Aorta (tissue), 5 donors: ENCODE results near the gene TRPM3. TPM values are rescaled to one million over a fixed set of nuclear protein-coding genes. Genes with fewer than 3 reads are reported as not detected.

Experiments
- ATAC-seq: fragments of 200-7000 bp; cut with Tn5 transposase; one replicate; pipeline ENCODE4 v1.9.1; 2022; ENCODE audit warnings: moderate library complexity; ENCODE audit not compliant: low FRiP score
- DNase-seq, 2 donors: peaks; one replicate each; pipeline ENCODE4 v3.0.0-alpha.2; 2020
- H3K27ac ChIP-seq, 2 donors: one replicate each; pipeline ENCODE4 v1.5.1; 2013; ENCODE audit warnings: low read length in 2 of 2, mild to moderate bottlenecking in 2 of 2, moderate library complexity in 2 of 2, control low read depth in 1 of 2, inconsistent platforms in 1 of 2, low read depth in 1 of 2
- H3K27me3 ChIP-seq, 2 donors: one replicate each; pipeline ENCODE4 v1.6.1; 2013; ENCODE audit warnings: control low read depth in 1 of 2, low read length in 1 of 2, mild to moderate bottlenecking in 1 of 2, moderate library complexity in 1 of 2; ENCODE audit not compliant: insufficient read depth in 2 of 2, control insufficient read depth in 1 of 2
- H3K36me3 ChIP-seq, 2 donors: one replicate each; pipeline ENCODE4 v1.6.1; 2013; ENCODE audit warnings: control low read depth in 1 of 2, low read length in 1 of 2, mild to moderate bottlenecking in 1 of 2; ENCODE audit not compliant: insufficient read depth in 2 of 2, control insufficient read depth in 1 of 2
- H3K4me1 ChIP-seq, 2 donors: one replicate each; pipeline ENCODE4 v1.6.1; 2013; ENCODE audit warnings: low read length in 2 of 2, control low read depth in 1 of 2, mild to moderate bottlenecking in 1 of 2, moderate library complexity in 1 of 2; ENCODE audit not compliant: insufficient read depth in 2 of 2, control insufficient read depth in 1 of 2
- H3K4me3 ChIP-seq, 2 donors: one replicate each; pipeline ENCODE4 v1.5.1; 2013; ENCODE audit warnings: low read length in 2 of 2, control low read depth in 1 of 2, mild to moderate bottlenecking in 1 of 2
- H3K9me3 ChIP-seq: one replicate; pipeline ENCODE4 v1.6.1; 2013; ENCODE audit warnings: mild to moderate bottlenecking, low read length; ENCODE audit not compliant: control insufficient read depth
- WGBS, 2 donors: extraction: QIAGEN DNeasy Blood & Tissue Kit; methylation state at CpG; one replicate each; pipeline ENCODE4 v1.1.7; 2013; 5-methylcytosine and 5-hydroxymethylcytosine counted together
- intact Hi-C, 2 donors: fragments of 100-400 bp; cut with DNase I; formaldehyde crosslinking; loops; one replicate each; pipeline versions ENCODE4 v1.14.2 to v1.15.0; 2022
- polyA plus RNA-seq, 2 donors: library from polyadenylated mRNA; stranded (reverse); fragments of 200-250 nt; gene quantifications; one replicate each; pipeline ENCODE4 v1.2.3, GENCODE V29; 2013
- total RNA-seq, 2 donors: library from RNA; stranded (reverse); fragmentation: NEBNext Ultra II Directional; extraction: Animal tissue kit (Norgen Biotek cat#: 25700); gene quantifications; one replicate each; pipeline ENCODE4 v1.2.1, GENCODE V29; 2021
- donor health status: healthy with polysubstance abuse.
- donor health status: Bipolar disorder and iron deficiency.
- donor health status: DM: no; HTN: no; CAD: no.
- donor health status: DM: no; HTN: no; CAD: no.
- donor health status: DM: yes; HTN: yes; CAD: no.

Gene TRPM3
- total and polyA plus RNA-seq, 4 donors = 0.13 to 5.7 (median 1.7) TPM

GRCh38 chr9:70802758-70803436 lies 318.5 kb downstream of the TRPM3 start:
- WGBS, 2 donors = 86 to 89% methylated on average over 6 of the region's 6 CpGs
- Histone ChIP-seq H3K9me3 (no peaks in the 10 kb centered on the region), H3K36me3 (no peaks in the 10 kb centered on the region), H3K4me3 (no peak overlapping the region), H3K27ac (no peak overlapping the region), H3K27me3 (no peaks in the 10 kb centered on the region), H3K4me1 (no peaks in the 10 kb centered on the region)
- intact Hi-C loops = no loop called here
- ATAC-seq (no peak), DNase-seq (no peak)

- intact Hi-C loops = no loop called here
Observed at GRCh38 chr9:70802206-70802605, 319.2 kb downstream of the TRPM3 start.

GRCh38 chr9:70801181-70801829 lies 320.1 kb downstream of the TRPM3 start:
- WGBS, 2 donors = 74 to 80% methylated on average over 4 of the region's 4 CpGs
- H3K27ac ChIP-seq = no peak overlapping the region

More at GRCh38 chr9:70802206-70802605, 319.2 kb downstream of the TRPM3 start:
- Histone ChIP-seq H3K9me3 (no peaks in the 10 kb centered on the region), H3K36me3 (no peaks in the 10 kb centered on the region), H3K27me3 (no peaks in the 10 kb centered on the region), H3K4me1 (no peaks in the 10 kb centered on the region), H3K4me3 (no peak overlapping the region), H3K27ac (no peak overlapping the region)
- DNase-seq = no peak
- no peak for ATAC-seq
- 0% methylated on average over 1 of the region's 1 CpG for WGBS, 2 donors

GRCh38 chr9:70798018-70798417 lies 323.4 kb downstream of the TRPM3 start:
- no peak overlapping the region for H3K27ac ChIP-seq
- H3K4me1 ChIP-seq = no peaks in the 10 kb centered on the region
- no peak for ATAC-seq
- H3K9me3 ChIP-seq = no peaks in the 10 kb centered on the region
- 88 to 90% methylated on average over 6 of the region's 6 CpGs for WGBS, 2 donors
- H3K27me3 ChIP-seq = no peaks in the 10 kb centered on the region
- no peak for DNase-seq
- H3K36me3 ChIP-seq = no peaks in the 10 kb centered on the region
- intact Hi-C loops = no loop called here
- H3K4me3 ChIP-seq = no peak overlapping the region

More at GRCh38 chr9:70801181-70801829, 320.1 kb downstream of the TRPM3 start:
- no peak overlapping the region for H3K4me3 ChIP-seq
- intact Hi-C loops = no loop called here
- ATAC-seq = no peak
- no peaks in the 10 kb centered on the region for H3K9me3 ChIP-seq
- DNase-seq = no peak
- H3K36me3 ChIP-seq = no peaks in the 10 kb centered on the region
- H3K4me1 ChIP-seq = no peaks in the 10 kb centered on the region
- H3K27me3 ChIP-seq = no peaks in the 10 kb centered on the region

- no peaks in the 10 kb centered on the region for H3K36me3 ChIP-seq
- no peak overlapping the region for H3K27ac ChIP-seq
- ATAC-seq (no peak), DNase-seq (no peak)
- WGBS, 2 donors = 73 to 80% methylated on average over 2 of the region's 2 CpGs
- no peak overlapping the region for H3K4me3 ChIP-seq
- no peaks in the 10 kb centered on the region for H3K9me3 ChIP-seq
- intact Hi-C loops = no loop called here
- no peaks in the 10 kb centered on the region for H3K4me1 ChIP-seq
- no peaks in the 10 kb centered on the region for H3K27me3 ChIP-seq
Observed at GRCh38 chr9:70795841-70796240, 325.6 kb downstream of the TRPM3 start.

- Histone ChIP-seq H3K4me3 (no peak overlapping the region), H3K36me3 (no peaks in the 10 kb centered on the region), H3K27me3 (no peaks in the 10 kb centered on the region), H3K27ac (no peak overlapping the region), H3K4me1 (no peaks in the 10 kb centered on the region), H3K9me3 (no peaks in the 10 kb centered on the region)
- 90 to 94% methylated on average over 1 of the region's 1 CpG for WGBS, 2 donors
- no peak for ATAC-seq
- DNase-seq = no peak
- intact Hi-C loops = no loop called here
Observed at GRCh38 chr9:70792796-70793195, 328.6 kb downstream of the TRPM3 start.

GRCh38 chr9:70791936-70792335 lies 329.5 kb downstream of the TRPM3 start:
- no peak for DNase-seq
- intact Hi-C loops = no loop called here
- Histone ChIP-seq H3K27me3 (no peaks in the 10 kb centered on the region), H3K27ac (no peak overlapping the region), H3K36me3 (no peaks in the 10 kb centered on the region), H3K4me3 (no peak overlapping the region), H3K4me1 (no peaks in the 10 kb centered on the region), H3K9me3 (no peaks in the 10 kb centered on the region)
- no peak for ATAC-seq
- WGBS, 2 donors = 98% methylated on average over 3 of the region's 3 CpGs

GRCh38 chr9:70789086-70789485 lies 332.3 kb downstream of the TRPM3 start:
- Histone ChIP-seq H3K27me3 (no peaks in the 10 kb centered on the region), H3K9me3 (no peaks in the 10 kb centered on the region), H3K36me3 (no peaks in the 10 kb centered on the region), H3K4me1 (no peaks in the 10 kb centered on the region), H3K27ac (no peak overlapping the region), H3K4me3 (no peak overlapping the region)
- 30 to 43% methylated on average over 1 of the region's 1 CpG for WGBS, 2 donors
- intact Hi-C loops = no loop called here
- no peak for ATAC-seq
- no peak for DNase-seq

GRCh38 chr9:70784456-70784855 lies 337.0 kb downstream of the TRPM3 start:
- H3K4me1 ChIP-seq = no peaks in the 10 kb centered on the region
- WGBS, 2 donors = 87 to 92% methylated on average over 2 of the region's 2 CpGs
- no peaks in the 10 kb centered on the region for H3K9me3 ChIP-seq
- no peak overlapping the region for H3K4me3 ChIP-seq
- ATAC-seq = no peak
- H3K27ac ChIP-seq = no peak overlapping the region
- intact Hi-C loops = no loop called here
- DNase-seq = no peak
- H3K36me3 ChIP-seq = no peaks in the 10 kb centered on the region
- H3K27me3 ChIP-seq = no peaks in the 10 kb centered on the region
